CD14-positive monocyte (primary cell): ENCODE results near the gene SPTBN1. TPM values are rescaled to one million over a fixed set of nuclear protein-coding genes. Genes with fewer than 3 reads are reported as not detected.
A peak's percentile ranks its signal among the peaks of the same experiment; 100 is the strongest.

Source experiments
- DNase-seq, 3 donors: peaks; one replicate each; pipeline ENCODE4 v3.0.0-alpha.2; 2011 to 2022
- H2AFZ ChIP-seq: 2 replicates; pipeline ENCODE4 v1.6.0; 2012; ENCODE audit warnings: mild to moderate bottlenecking, low read depth, low read length, inconsistent platforms; ENCODE audit not compliant: insufficient read depth, poor library complexity, severe bottlenecking
- H3K27ac ChIP-seq, 2 donors: 1 replicate in 1 of 2; 2 replicates in 1 of 2; pipeline ENCODE4 v1.5.1; 2012 to 2013; ENCODE audit warnings: low read length in 2 of 2, control low read depth in 1 of 2, inconsistent platforms in 1 of 2, low read depth in 1 of 2, mild to moderate bottlenecking in 1 of 2
- H3K27me3 ChIP-seq, 2 donors: one replicate each; pipeline versions ENCODE4 v1.6.0 to v1.6.1; 2011 to 2013; ENCODE audit warnings: low read length in 2 of 2; ENCODE audit not compliant: control insufficient read depth in 2 of 2, insufficient read depth in 2 of 2
- H3K36me3 ChIP-seq, 2 donors: replicated peaks in 1 of 2; 1 replicate in 1 of 2; 2 replicates in 1 of 2; pipeline versions ENCODE4 v1.5.1 to v1.6.1; 2012 to 2013; ENCODE audit warnings: low read length in 2 of 2, control low read depth in 1 of 2, inconsistent platforms in 1 of 2, mild to moderate bottlenecking in 1 of 2; ENCODE audit not compliant: insufficient read depth in 2 of 2, control insufficient read depth in 1 of 2
- H3K4me1 ChIP-seq, 2 donors: 1 replicate in 1 of 2; 2 replicates in 1 of 2; pipeline versions ENCODE4 v1.5.1 to v1.6.1; 2012 to 2013; ENCODE audit warnings: low read length in 2 of 2, control low read depth in 1 of 2, inconsistent platforms in 1 of 2, mild to moderate bottlenecking in 1 of 2, moderate library complexity in 1 of 2; ENCODE audit not compliant: insufficient read depth in 2 of 2, control insufficient read depth in 1 of 2
- H3K4me2 ChIP-seq: replicated peaks from 2 replicates; pipeline ENCODE3; 2012; ENCODE audit warnings: low read length, moderate library complexity, mild to moderate bottlenecking; ENCODE audit not compliant: poor library complexity, severe bottlenecking; ENCODE audit errors: extremely low read depth
- H3K4me3 ChIP-seq, 3 experiments: fragments of 200-600 bp in 1 of 3; sonication (generic) in 1 of 3; replicated peaks in 1 of 3; 1 replicate in 2 of 3; 2 replicates in 1 of 3; pipeline ENCODE4 v1.5.1; 2011 to 2013; ENCODE audit warnings: low read length in 3 of 3, mild to moderate bottlenecking in 3 of 3, control low read depth in 2 of 3, low read depth in 2 of 3, inconsistent platforms in 1 of 3, moderate library complexity in 1 of 3
- H3K79me2 ChIP-seq: 2 replicates; pipeline ENCODE4 v1.6.0; 2012; ENCODE audit warnings: mild to moderate bottlenecking, control low read depth, inconsistent platforms, low read length, moderate library complexity; ENCODE audit not compliant: insufficient read depth
- H3K9ac ChIP-seq: 2 replicates; pipeline ENCODE4 v1.6.0; 2017; ENCODE audit warnings: low read length, mild to moderate bottlenecking; ENCODE audit not compliant: insufficient read depth, poor library complexity, severe bottlenecking
- H3K9me3 ChIP-seq, 2 donors: replicated peaks in 1 of 2; 1 replicate in 1 of 2; 2 replicates in 1 of 2; pipeline versions ENCODE4 v1.5.1 to v1.6.1; 2012 to 2013; ENCODE audit warnings: low read length in 2 of 2, control low read depth in 1 of 2; ENCODE audit not compliant: control insufficient read depth in 1 of 2, insufficient read depth in 1 of 2
- H4K20me1 ChIP-seq: 2 replicates; pipeline ENCODE4 v1.6.0; 2012; ENCODE audit warnings: mild to moderate bottlenecking, low read length, control low read depth, moderate library complexity; ENCODE audit not compliant: insufficient read depth
- H3K27ac Mint-ChIP-seq, 7 donors: one replicate each; pipeline ENCODE4 v1.8.0; 2020; ENCODE audit warnings: mild to moderate bottlenecking in 7 of 7, mixed read lengths in 7 of 7, moderate library complexity in 6 of 7, inconsistent platforms in 2 of 7
- H3K27me3 Mint-ChIP-seq, 3 donors: one replicate each; pipeline ENCODE4 v1.8.0; 2021 to 2022; ENCODE audit warnings: low read depth in 3 of 3, mild to moderate bottlenecking in 3 of 3, mixed read lengths in 3 of 3, moderate library complexity in 3 of 3, inconsistent platforms in 1 of 3
- H3K36me3 Mint-ChIP-seq, 2 donors: one replicate each; pipeline ENCODE4 v1.8.0; 2020; ENCODE audit warnings: mixed read lengths in 2 of 2, inconsistent platforms in 1 of 2, mild to moderate bottlenecking in 1 of 2
- H3K4me1 Mint-ChIP-seq: one replicate; pipeline ENCODE4 v1.8.0; 2020; ENCODE audit warnings: mild to moderate bottlenecking, mixed read lengths
- H3K4me3 Mint-ChIP-seq, 2 donors: one replicate each; pipeline ENCODE4 v1.8.0; 2020; ENCODE audit warnings: mild to moderate bottlenecking in 2 of 2, mixed read lengths in 2 of 2, moderate library complexity in 1 of 2
- H3K9me3 Mint-ChIP-seq, 7 donors: one replicate each; pipeline ENCODE4 v1.8.0; 2020 to 2022; ENCODE audit warnings: mixed read lengths in 7 of 7, mild to moderate bottlenecking in 6 of 7, moderate library complexity in 6 of 7, inconsistent platforms in 2 of 7
- WGBS: methylation state at CpG from one replicate; pipeline ENCODE4 v1.1.5; 2013; ENCODE audit warnings: missing lambda C conversion rate; ENCODE audit not compliant: insufficient coverage; 5-methylcytosine and 5-hydroxymethylcytosine counted together
- intact Hi-C, 2 donors: fragments of 100-400 bp; cut with micrococcal nuclease; formaldehyde crosslinking; loops; one replicate each; pipeline versions ENCODE4 v1.15.0 to v1.15.1; 2023
- polyA plus RNA-seq, 3 donors: library from polyadenylated mRNA; depleted of rRNA in 1 of 3; unstranded in 2 of 3; stranded (reverse) in 1 of 3; fragments of 300-500 nt in 2 of 3; fragments of >200 nt in 1 of 3; fragmentation: Illumina TruSeq in 2 of 3; gene quantifications; 1 replicate in 2 of 3; 2 replicates in 1 of 3; pipeline ENCODE4 v1.2.3, GENCODE V29; 2012 to 2021
- TF ChIP-seq, protein P1 (sequence below): fragments of 200-600 bp; IDR thresholded peaks from one replicate; pipeline ENCODE4 v1.8.0; 2022; ENCODE audit warnings: antibody characterized with exemption, mild to moderate bottlenecking

Gene SPTBN1
- polyA plus RNA-seq, 3 donors, result 0.79 to 2.8 (median 1.7) TPM

- intact Hi-C loops, result no loop called here
These were observed 9.5 kb upstream of the SPTBN1 start for GRCh38 chr2:54446625-54447024.

DNA sequence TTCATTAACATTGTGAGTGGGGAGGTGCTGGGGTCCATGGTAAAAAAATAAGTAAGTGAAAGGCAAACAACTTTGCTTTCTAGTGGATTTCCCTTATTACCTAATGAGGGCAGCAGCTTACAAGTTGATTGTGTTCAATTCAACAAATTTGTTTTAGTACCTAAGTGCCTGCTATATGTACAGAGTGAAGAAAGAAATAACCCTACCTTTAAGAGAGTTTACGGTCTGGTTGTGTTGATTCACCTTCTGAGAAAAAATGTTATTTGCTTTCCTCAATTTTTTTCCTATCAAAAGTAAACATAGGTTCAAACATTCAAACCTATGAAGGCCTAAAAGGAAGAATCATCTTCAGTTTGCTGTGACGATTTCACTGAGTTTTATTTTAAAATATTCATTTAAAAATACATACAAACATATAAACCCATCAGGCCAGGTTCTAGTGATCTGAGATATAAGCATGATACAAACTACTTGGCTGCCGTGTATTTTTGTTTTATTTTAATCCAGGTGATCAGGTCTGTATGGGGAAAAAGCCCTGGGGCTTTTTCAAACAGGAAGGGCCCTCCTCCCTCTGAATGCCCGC is 1.5 kb upstream of the SPTBN1 start:
- Histone ChIP-seq H2AFZ (no peak overlapping the region), H3K9me3 (peaks cover 3 to 15% of the 10 kb centered on the region in 2 donors), H3K4me3 (peak overlapping the region in 1 of 3 experiments; percentile 43), H3K27me3 (peaks cover 37 to 52% of the 10 kb centered on the region in 2 donors), H3K36me3 (no peaks in the 10 kb centered on the region), H3K4me2 (no peak overlapping the region), H3K9ac (no peak overlapping the region), H3K4me1 (peaks cover 9 to 22% of the 10 kb centered on the region in 2 donors), H3K27ac (no peak overlapping the region), H4K20me1 (no peaks in the 10 kb centered on the region), H3K79me2 (no peaks in the 10 kb centered on the region)
- TF ChIP-seq, protein P1, sequence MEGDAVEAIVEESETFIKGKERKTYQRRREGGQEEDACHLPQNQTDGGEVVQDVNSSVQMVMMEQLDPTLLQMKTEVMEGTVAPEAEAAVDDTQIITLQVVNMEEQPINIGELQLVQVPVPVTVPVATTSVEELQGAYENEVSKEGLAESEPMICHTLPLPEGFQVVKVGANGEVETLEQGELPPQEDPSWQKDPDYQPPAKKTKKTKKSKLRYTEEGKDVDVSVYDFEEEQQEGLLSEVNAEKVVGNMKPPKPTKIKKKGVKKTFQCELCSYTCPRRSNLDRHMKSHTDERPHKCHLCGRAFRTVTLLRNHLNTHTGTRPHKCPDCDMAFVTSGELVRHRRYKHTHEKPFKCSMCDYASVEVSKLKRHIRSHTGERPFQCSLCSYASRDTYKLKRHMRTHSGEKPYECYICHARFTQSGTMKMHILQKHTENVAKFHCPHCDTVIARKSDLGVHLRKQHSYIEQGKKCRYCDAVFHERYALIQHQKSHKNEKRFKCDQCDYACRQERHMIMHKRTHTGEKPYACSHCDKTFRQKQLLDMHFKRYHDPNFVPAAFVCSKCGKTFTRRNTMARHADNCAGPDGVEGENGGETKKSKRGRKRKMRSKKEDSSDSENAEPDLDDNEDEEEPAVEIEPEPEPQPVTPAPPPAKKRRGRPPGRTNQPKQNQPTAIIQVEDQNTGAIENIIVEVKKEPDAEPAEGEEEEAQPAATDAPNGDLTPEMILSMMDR, result no peak
- Mint-ChIP-seq H3K4me1 (peaks cover 15% of the 10 kb centered on the region), H3K36me3 (peaks cover 0 to 5% of the 10 kb centered on the region in 2 donors), H3K4me3 (peak overlapping the region in 1 of 2 donors; percentile 86), H3K27me3 (peaks cover 49 to 62% (median 51%) of the 10 kb centered on the region in 3 donors), H3K9me3 (peaks cover 0 to 16% (median 4%) of the 10 kb centered on the region in 7 donors), H3K27ac (no peak overlapping the region)
- intact Hi-C loops, result no loop called here
- WGBS, result 0% methylated on average over 1 of the region's 4 CpGs
- no peak for DNase-seq

More at GRCh38 chr2:54446625-54447024, 9.5 kb upstream of the SPTBN1 start:
- H3K27ac ChIP-seq, result no peak overlapping the region
- 90% methylated on average over 2 of the region's 2 CpGs for WGBS
- no peak overlapping the region for H3K27ac Mint-ChIP-seq
- peaks cover 0 to 5% (median 0%) of the 10 kb centered on the region in 7 donors for H3K9me3 Mint-ChIP-seq
- H3K36me3 ChIP-seq, result no peaks in the 10 kb centered on the region
- H3K9me3 ChIP-seq, result no peaks in the 10 kb centered on the region
- no peaks in the 10 kb centered on the region for H3K36me3 Mint-ChIP-seq
- no peaks in the 10 kb centered on the region for H4K20me1 ChIP-seq
- TF ChIP-seq, protein P1, result no peak
- no peaks in the 10 kb centered on the region for H3K4me1 Mint-ChIP-seq
- no peaks in the 10 kb centered on the region for H3K27me3 ChIP-seq
- DNase-seq, result no peak
- peaks cover 1 to 7% (median 2%) of the 10 kb centered on the region in 3 donors for H3K27me3 Mint-ChIP-seq
- no peaks in the 10 kb centered on the region for H3K4me1 ChIP-seq
- H3K4me3 Mint-ChIP-seq, result no peak overlapping the region
- no peaks in the 10 kb centered on the region for H3K79me2 ChIP-seq
- H3K4me3 ChIP-seq, result no peak overlapping the region
- H3K4me2 ChIP-seq, result no peak overlapping the region
- H2AFZ ChIP-seq, result no peak overlapping the region
- no peak overlapping the region for H3K9ac ChIP-seq
